Trophoblast cell (in vitro differentiated cells and primary cell): ENCODE measurements around the gene CCZ1B.
A peak's percentile ranks its signal among the peaks of the same experiment; 100 is the strongest.
"Not testable (repeated sequence)": the region's sequence is repeated elsewhere in the genome, so short reads cannot be mapped to it uniquely, and the experiment has no call there.

Experiments
- DNase-seq, 2 donors: peaks; one replicate each; pipeline ENCODE4 v3.0.0-alpha.2; 2016
- H2AFZ ChIP-seq: 2 replicates; pipeline ENCODE4 v1.6.1; 2013; ENCODE audit warnings: low read length, moderate library complexity, mild to moderate bottlenecking; ENCODE audit not compliant: insufficient read depth, poor library complexity
- H2AK5ac ChIP-seq: 2 replicates; pipeline ENCODE4 v1.6.1; 2013; ENCODE audit warnings: mild to moderate bottlenecking, low read length
- H2BK120ac ChIP-seq: 2 replicates; pipeline ENCODE4 v1.6.1; 2013; ENCODE audit warnings: low read length, mild to moderate bottlenecking, moderate library complexity; ENCODE audit not compliant: insufficient read depth, poor library complexity
- H2BK12ac ChIP-seq: 2 replicates; pipeline ENCODE4 v1.6.1; 2013; ENCODE audit warnings: mild to moderate bottlenecking, low read length, moderate library complexity
- H2BK5ac ChIP-seq: 2 replicates; pipeline ENCODE4 v1.6.1; 2013; ENCODE audit warnings: low read length, low read depth, moderate library complexity, mild to moderate bottlenecking; ENCODE audit not compliant: poor library complexity
- H3K14ac ChIP-seq: 2 replicates; pipeline ENCODE4 v1.6.1; 2013; ENCODE audit warnings: mild to moderate bottlenecking, low read length
- H3K18ac ChIP-seq: 2 replicates; pipeline ENCODE4 v1.6.1; 2013; ENCODE audit warnings: mild to moderate bottlenecking, low read length
- H3K23ac ChIP-seq: 2 replicates; pipeline ENCODE4 v1.6.1; 2013; ENCODE audit warnings: low read length
- H3K27ac ChIP-seq: 2 replicates; pipeline ENCODE4 v1.5.1; 2013; ENCODE audit warnings: low read depth, mild to moderate bottlenecking, inconsistent platforms, low read length, moderate library complexity
- H3K27me3 ChIP-seq: 2 replicates; pipeline ENCODE4 v1.6.1; 2013; ENCODE audit warnings: inconsistent platforms, mild to moderate bottlenecking, low read length, moderate library complexity; ENCODE audit not compliant: insufficient read depth
- H3K36me3 ChIP-seq, 2 experiments: 1 replicate in 1 of 2; 2 replicates in 1 of 2; pipeline ENCODE4 v1.6.1; 2013; ENCODE audit warnings: low read length in 2 of 2, mild to moderate bottlenecking in 2 of 2, moderate library complexity in 1 of 2; ENCODE audit not compliant: insufficient read depth in 2 of 2, control insufficient read depth in 1 of 2
- H3K4ac ChIP-seq: 2 replicates; pipeline ENCODE4 v1.6.1; 2013; ENCODE audit warnings: low read depth, mild to moderate bottlenecking, low read length, moderate library complexity
- H3K4me1 ChIP-seq, 2 experiments: 1 replicate in 1 of 2; 2 replicates in 1 of 2; pipeline ENCODE4 v1.6.1; 2013; ENCODE audit warnings: low read length in 2 of 2, mild to moderate bottlenecking in 2 of 2, moderate library complexity in 1 of 2; ENCODE audit not compliant: insufficient read depth in 2 of 2, control insufficient read depth in 1 of 2
- H3K4me2 ChIP-seq: 2 replicates; pipeline ENCODE4 v1.6.1; 2013; ENCODE audit warnings: inconsistent platforms, mild to moderate bottlenecking, low read length, moderate library complexity
- H3K4me3 ChIP-seq: 2 replicates; pipeline ENCODE4 v1.5.1; 2013; ENCODE audit warnings: mild to moderate bottlenecking, low read depth, low read length, inconsistent platforms
- H3K79me1 ChIP-seq: one replicate; pipeline ENCODE4 v1.6.1; 2013; ENCODE audit warnings: low read length
- H3K79me2 ChIP-seq: 2 replicates; pipeline ENCODE4 v1.6.1; 2013; ENCODE audit warnings: low read length, mild to moderate bottlenecking; ENCODE audit not compliant: control insufficient read depth, insufficient read depth, poor library complexity
- H3K9ac ChIP-seq: 2 replicates; pipeline ENCODE4 v1.6.1; 2013; ENCODE audit warnings: mild to moderate bottlenecking, low read length
- H3K9me3 ChIP-seq: 2 replicates; pipeline ENCODE4 v1.6.1; 2013; ENCODE audit warnings: low read depth, mild to moderate bottlenecking, control low read depth, inconsistent platforms, low read length; ENCODE audit not compliant: insufficient read depth
- H4K12ac ChIP-seq: 2 replicates; pipeline ENCODE4 v1.6.1; 2013; ENCODE audit warnings: low read depth, mild to moderate bottlenecking, low read length, moderate library complexity
- H4K8ac ChIP-seq: 2 replicates; pipeline ENCODE4 v1.6.1; 2013; ENCODE audit warnings: low read depth, mild to moderate bottlenecking, low read length, moderate library complexity
- H4K91ac ChIP-seq: one replicate; pipeline ENCODE4 v1.6.1; 2013; ENCODE audit warnings: low read depth, mild to moderate bottlenecking, low read length, moderate library complexity
- WGBS: extraction: QIAGEN DNeasy Blood & Tissue Kit; methylation state at CpG from one replicate; pipeline ENCODE4 v1.1.7; 2013; ENCODE audit warnings: missing lambda C conversion rate; ENCODE audit not compliant: insufficient read length, insufficient coverage; ENCODE audit errors: extremely low coverage; 5-methylcytosine and 5-hydroxymethylcytosine counted together

The CCZ1B gene

GRCh38 chr7:6789353-6789752 is 36.7 kb downstream of the CCZ1B start:
- H3K79me2 ChIP-seq, DNase-seq, H3K14ac ChIP-seq, H2AK5ac ChIP-seq, H3K9ac ChIP-seq, H3K36me3 ChIP-seq, H3K18ac ChIP-seq, H4K12ac ChIP-seq, H4K8ac ChIP-seq, H3K23ac ChIP-seq, H2BK5ac ChIP-seq, H3K4ac ChIP-seq, H2AFZ ChIP-seq, H3K9me3 ChIP-seq, H3K4me2 ChIP-seq, H2BK12ac ChIP-seq, H3K27me3 ChIP-seq, H3K4me1 ChIP-seq, H3K4me3 ChIP-seq, H3K27ac ChIP-seq, H3K79me1 ChIP-seq, H2BK120ac ChIP-seq, H4K91ac ChIP-seq: not testable (repeated sequence)
- no CpG with 5 or more reads among the region's 13 CpGs for WGBS

- not testable (repeated sequence) for H3K4ac ChIP-seq, H3K4me1 ChIP-seq, H4K91ac ChIP-seq, H3K23ac ChIP-seq, DNase-seq, H3K18ac ChIP-seq, H3K9ac ChIP-seq, H4K8ac ChIP-seq, H3K27me3 ChIP-seq, H2AFZ ChIP-seq, H2AK5ac ChIP-seq, H2BK5ac ChIP-seq, H3K36me3 ChIP-seq, H2BK12ac ChIP-seq, H2BK120ac ChIP-seq, H3K9me3 ChIP-seq, H4K12ac ChIP-seq, H3K14ac ChIP-seq, H3K27ac ChIP-seq, H3K4me2 ChIP-seq, H3K4me3 ChIP-seq, H3K79me1 ChIP-seq, H3K79me2 ChIP-seq
- no CpG with 5 or more reads among the region's 6 CpGs for WGBS
Observed at GRCh38 chr7:6781581-6781980, 44.5 kb downstream of the CCZ1B start.

- H4K8ac ChIP-seq, H2AK5ac ChIP-seq, H4K12ac ChIP-seq, H2BK12ac ChIP-seq, H3K79me2 ChIP-seq, H3K4me3 ChIP-seq, H3K18ac ChIP-seq, H2BK120ac ChIP-seq, H4K91ac ChIP-seq, H3K27ac ChIP-seq, H3K79me1 ChIP-seq, H3K36me3 ChIP-seq, H3K4ac ChIP-seq, H3K4me2 ChIP-seq, H3K9me3 ChIP-seq, H2BK5ac ChIP-seq, H3K14ac ChIP-seq, H2AFZ ChIP-seq, H3K9ac ChIP-seq, DNase-seq, H3K23ac ChIP-seq, H3K4me1 ChIP-seq, H3K27me3 ChIP-seq: not testable (repeated sequence)
- WGBS, result no CpG with 5 or more reads among the region's 12 CpGs
Observed at GRCh38 chr7:6761186-6761585, 64.9 kb downstream of the CCZ1B start.

GRCh38 chr7:6753964-6754363 is 72.1 kb downstream of the CCZ1B start, which contains the start of gene RSPH10B2:
RSPH10B2 (plus strand) TSS chr7:6754103; CDS start chr7:6757678, 3,575 bp downstream.
- not testable (repeated sequence) for H3K79me1 ChIP-seq, H2BK5ac ChIP-seq, H3K27me3 ChIP-seq, H3K23ac ChIP-seq, H3K79me2 ChIP-seq, H3K4me3 ChIP-seq, H3K9ac ChIP-seq, H3K4me1 ChIP-seq, H3K27ac ChIP-seq, H3K9me3 ChIP-seq, H3K4ac ChIP-seq, DNase-seq, H2AFZ ChIP-seq, H3K14ac ChIP-seq, H4K8ac ChIP-seq, H3K36me3 ChIP-seq, H2BK120ac ChIP-seq, H4K91ac ChIP-seq, H3K18ac ChIP-seq, H2AK5ac ChIP-seq, H2BK12ac ChIP-seq, H4K12ac ChIP-seq
- H3K4me2 ChIP-seq, result peak within 1 kb of the TSS; percentile 51
- no CpG with 5 or more reads among the region's 38 CpGs for WGBS
